GM19438 (cell line): ENCODE data around the gene CDC37.

ENCODE experiments used
- ATAC-seq: cut with Tn5 transposase; IDR thresholded peaks from one replicate; pipeline ENCODE4 v1.9.1; 2021; ENCODE audit warnings: low read depth; ENCODE audit not compliant: unreplicated experiment

CDC37 gene

DNA sequence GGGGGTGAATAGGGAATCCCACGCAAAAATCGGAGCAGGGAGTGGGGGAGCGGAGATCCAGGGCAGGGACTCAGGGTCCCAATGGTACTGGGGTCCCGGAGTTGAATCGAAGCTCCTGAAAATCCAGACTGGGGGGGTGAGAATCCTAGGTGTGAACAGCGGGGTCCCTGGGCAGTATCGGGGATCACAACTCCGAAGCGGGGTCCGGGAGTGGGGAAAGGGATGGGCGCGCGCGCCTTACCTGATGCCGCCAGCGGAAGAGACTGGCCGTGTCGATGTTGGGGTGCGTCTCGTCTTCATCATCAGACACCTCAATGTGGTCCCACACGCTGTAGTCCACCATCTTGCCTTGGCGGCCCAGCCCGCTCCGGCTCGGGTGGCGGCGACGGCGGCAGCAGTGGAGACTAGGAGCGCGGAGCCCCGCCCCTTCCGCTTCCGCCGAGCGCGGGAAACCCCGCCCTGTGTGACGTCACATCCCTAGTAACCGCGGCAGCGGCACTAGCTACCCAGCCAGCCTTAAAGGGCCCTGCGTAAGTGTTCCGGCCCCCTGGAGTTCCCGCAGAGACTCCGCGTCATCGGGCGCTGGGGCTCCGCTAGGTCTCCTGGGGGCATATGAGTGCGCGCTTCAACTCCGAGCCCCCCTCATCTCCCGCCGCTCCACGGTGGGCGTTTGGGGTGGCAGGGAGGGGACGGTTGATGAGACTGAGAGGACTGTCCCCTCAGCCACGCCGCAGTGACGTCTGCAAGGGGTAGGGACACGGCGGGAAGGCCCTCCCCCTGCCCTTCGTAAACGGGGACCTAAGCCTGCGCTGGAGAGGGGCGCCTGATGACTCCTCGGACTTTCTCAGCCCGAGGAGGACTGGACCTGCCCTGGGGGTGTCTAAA lies at the start of gene CDC37:
TSS of gene CDC37 (minus strand) at position 406 of the 885 bp plus-strand sequence. CDS start at position 343, 63 bp downstream.
- ATAC-seq: peak; percentile 68

DNA sequence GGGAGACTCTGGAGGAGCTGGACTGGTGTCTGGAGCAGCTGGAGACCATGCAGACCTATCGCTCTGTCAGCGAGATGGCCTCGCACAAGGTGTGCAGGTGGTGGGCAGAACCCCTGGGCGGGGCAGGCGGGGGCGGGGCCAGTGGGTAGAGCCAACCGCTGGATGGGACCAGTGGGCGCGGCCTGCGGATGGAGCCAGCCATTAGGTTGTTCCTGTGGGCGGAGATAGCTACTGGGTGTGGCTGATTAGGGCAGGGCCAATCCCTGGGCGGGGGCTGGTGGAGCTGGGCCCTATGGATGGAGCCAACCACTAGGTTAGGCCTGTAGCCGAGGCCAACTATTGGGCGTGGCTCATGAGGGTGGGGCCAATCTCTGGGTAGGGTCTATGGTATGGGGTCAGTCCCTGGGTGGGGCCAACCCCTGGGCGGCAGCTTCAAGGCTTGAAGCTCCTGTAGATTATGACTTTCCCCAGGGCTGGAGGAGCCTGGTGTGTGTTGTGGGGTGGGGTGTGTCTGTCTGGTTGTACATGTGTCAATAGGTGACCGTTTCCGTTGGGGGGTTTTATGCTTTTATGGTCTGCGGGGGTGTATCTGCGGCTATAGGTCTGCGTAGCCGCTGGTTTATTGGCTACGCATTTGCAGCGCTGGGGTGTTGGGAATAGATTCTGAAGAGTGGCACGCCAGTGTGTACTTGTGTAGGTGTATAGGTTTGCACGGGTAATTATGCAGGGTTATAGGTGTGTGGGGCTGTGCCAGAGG lies 47.7 kb upstream of the CDC37 start:
- ATAC-seq: no peak

DNA sequence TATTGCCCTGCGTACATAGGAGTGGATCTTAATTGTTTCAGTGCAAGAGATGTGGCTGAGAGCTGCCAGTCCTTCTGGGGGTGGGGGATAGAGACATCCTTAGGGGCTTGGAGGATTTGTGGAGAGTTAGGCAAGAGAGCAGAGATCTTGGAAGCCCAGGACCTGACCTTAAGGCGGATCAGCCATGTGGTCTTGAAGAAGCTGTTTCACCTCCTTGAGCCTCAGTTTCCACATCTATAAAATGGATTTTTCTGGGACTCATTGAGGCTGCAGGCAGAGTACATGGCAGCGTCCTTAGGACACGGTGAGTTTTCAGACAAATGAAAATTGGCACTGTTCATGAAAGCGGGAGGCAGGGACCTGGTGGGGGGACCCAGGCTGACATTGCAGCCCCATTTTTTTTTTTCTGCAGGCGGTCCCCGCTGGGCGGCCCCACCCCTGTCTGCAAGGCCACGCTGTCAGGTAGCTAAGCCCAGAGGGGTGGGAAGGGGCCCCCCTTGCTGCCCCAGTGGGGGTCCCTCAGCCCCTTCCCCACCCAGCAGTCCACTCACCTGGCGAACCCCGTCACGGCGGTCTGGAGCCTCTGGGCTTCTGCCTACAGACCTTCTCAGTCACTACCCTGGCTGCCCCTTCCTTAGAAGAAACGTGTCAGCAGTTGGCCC lies 47.0 kb upstream of the CDC37 start:
- no peak for ATAC-seq

DNA sequence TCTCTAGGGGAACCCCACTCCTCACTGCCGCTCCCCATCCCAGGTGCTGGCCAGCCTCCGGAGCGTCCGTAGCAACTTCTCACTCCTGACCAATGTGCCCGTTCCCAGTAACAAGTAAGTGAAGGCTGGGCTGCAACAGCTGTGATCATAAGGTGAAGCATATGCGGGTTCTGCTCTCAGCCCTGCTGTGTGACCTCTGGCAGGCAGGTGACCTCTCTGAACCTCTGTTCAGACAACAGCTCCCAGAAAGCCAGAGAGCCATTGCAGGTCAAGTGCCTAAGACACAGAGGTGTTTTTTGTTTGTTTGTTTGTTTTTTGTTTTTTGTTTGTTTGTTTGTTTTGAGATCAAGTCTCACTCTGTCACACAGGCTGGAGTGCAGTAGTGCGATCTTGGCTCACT lies 45.7 kb upstream of the CDC37 start:
- ATAC-seq: no peak

DNA sequence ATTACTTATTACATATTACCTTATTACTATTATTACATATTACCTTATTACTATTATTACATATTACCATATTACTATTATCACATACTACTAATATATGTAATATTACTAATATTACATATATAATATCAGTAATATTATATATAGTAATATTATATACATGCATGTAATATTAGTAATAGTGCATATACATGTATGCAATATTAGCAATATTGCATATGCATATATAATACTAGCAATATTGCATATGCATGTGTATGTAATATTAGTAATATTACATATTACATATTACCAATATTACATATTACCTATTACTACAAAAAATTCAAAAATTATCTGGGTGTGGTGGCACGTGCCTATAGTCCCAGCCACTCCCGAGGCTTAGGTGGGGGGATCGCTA lies 39.4 kb upstream of the CDC37 start:
- ATAC-seq: no peak

DNA sequence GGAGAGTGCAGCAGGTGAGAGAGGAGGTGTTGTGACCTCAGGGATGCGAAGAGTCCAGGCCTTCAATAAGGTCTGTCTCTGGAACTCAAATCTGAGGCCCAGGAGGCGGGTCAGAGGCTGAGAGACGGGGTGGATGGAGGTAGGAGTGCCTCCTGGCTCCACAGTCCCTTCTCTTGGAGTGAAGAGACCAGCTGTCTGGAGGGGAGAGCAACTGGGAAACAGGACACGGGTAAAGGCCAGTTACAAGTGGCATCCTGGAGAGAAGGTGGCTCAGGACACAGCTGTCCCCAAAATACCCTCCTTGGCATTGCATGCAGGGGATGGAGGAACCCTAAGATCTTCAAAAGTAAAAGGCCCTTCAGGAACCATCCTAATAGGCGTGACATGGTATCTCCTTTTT lies 36.2 kb upstream of the CDC37 start:
- ATAC-seq: no peak

DNA sequence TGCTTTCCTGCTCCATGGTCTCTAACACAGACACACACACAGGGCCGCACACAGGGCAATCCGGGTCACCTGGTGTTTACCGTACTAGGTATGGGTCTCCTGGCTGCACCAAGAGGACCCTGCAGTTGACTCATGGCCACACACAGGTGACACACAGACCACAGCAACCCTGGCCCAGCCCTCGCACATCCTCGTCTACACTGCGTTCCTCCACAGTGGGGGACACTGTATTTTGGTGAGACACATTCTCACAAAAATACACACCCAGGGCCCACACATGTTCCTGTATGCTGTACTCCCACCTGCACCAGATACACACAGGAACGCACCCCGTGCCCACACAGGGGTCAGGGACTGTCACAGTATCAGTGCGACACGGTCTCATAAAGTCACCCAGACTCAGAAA lies 29.8 kb upstream of the CDC37 start:
- no peak for ATAC-seq

DNA sequence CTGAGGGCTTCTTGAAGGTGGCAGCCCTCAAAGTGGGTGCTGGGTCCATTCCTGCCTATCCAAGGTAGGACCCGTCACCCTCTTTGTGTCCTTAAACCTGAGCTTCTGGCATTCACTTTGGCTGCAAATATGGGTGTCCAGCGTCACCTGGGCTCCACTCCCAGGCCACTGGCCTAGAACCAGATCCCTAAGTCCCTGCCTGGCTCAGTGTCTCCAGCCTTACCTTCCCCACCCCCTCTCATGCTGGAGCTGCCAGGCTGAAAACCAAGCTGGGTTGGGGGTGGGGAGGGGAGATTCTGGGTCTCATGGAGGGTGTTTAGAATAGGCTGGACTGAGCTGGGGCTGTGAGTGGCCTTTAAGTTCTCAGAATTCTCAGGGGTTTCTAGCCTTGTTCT lies 29.4 kb upstream of the CDC37 start:
- no peak for ATAC-seq

DNA sequence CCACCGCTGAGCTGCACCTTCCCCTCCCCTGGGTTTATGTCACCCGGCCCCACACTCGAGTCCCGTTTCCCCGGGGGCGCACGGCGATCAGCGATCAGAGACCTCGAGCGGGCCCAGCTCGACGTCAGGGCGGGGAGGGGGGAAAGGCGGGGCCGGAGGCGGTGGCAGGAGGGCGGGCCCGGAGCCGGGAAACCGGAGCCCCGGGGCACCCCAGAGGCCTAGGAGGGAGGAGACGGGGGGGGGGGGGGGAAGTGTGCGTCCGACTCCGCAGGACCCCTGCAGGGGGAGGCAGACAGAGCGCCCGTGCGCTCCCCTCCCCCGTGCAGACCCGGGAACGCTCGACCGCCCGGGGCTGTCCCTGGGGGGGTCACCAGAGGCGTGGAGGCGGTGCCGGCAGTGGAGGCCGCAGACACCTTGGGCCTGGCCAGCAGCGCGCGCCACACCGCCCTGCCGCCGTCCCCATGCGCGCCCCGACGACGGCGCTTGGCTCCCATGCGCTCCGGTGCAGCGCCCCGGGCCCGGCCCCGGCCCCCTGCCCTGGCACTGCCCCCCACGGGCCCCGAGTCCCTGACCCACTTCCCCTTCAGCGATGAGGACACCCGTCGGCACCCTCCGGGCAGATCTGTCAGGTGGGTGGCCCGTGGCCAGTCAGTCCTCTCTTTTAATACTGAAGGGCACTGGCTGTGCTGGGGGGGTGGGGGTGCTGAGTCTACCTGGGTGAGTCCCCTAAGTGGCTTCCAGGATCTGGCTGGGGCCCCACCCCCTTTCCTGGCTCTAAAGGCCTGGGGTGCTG lies 28.8 kb upstream of the CDC37 start:
- ATAC-seq: no peak

DNA sequence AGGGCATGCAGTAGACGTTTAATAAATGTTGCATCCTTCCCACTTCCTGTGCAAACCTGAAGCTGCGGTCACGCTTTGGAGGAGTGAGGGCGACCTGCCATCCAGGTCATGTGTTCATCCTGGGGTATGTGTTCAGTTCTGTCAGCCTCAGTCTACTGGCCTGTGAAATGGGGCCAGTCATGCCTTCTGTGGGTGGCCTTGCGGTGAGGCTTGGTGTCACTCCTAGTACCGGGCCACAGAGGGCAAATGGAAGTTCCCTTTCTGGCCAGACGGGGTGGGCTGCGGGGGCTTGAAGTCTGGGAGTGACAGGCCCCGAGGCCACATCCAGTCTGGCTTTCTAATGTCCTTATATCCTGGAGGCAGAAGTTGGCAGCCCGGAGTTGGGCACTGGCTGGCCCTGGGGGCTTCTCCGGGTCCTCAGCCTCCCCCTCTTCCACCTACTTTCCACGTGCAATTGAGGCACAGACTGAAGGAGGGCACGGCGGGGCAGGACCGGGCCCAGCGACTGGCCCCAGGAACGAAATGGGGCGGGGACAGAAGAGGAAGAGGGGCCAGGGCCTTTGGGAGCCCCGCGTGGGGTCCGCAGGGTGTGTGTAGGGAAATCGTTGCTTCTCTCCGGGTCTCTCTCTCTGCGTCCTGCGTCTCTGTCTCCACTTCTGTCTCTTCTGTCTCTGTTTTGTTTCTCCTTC lies 28.1 kb upstream of the CDC37 start:
- no peak for ATAC-seq

DNA sequence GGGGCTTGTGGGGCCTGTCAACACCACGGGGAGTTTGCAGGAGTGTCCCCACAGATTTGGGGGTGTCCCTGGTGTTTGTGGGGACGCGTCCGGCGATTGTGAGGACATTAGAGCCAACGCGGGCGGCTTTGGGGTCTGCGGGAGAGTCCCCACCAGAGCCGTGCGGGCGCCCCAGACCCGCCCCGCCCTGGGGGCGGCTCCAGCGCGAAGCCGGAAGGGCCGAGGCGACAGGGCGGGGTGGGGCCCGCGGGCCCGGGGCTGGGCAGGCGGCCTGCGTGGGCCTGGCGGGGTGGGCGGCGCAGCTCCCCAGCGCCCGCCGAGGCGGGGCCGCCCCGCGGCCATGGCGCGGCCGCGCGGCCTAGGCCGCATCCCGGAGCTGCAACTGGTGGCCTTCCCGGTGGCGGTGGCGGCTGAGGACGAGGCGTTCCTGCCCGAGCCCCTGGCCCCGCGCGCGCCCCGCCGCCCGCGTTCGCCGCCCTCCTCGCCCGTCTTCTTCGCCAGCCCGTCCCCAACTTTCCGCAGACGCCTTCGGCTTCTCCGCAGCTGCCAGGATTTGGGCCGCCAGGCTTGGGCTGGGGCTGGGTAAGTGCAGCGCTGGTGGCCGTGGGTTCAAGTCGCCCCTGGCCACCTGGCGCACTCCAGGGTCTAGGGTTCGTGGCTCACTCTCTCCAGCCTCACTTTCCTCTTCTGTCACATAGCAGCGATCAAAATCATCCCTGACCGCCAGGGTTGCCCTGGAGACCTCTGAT lies 27.3 kb upstream of the CDC37 start:
- no peak for ATAC-seq

DNA sequence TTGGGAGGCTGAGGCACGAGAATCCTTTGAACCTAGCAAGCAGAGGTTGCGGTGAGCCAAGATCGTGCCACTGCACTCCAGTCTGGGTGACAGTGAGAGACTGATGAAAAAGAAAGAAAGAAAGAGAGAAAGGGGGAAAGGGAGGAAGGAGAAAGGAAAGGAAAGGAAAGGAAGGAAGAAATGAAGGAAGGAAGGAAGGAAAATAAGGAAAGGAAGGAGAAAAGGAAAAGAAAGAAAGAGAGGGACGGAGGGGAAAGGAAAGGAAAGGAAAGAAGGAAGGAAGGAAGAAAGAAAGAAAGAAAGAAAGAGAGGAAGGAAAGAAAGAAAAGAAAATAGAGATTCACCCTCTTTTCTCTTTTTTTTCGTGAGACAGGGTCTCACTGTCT lies 25.6 kb upstream of the CDC37 start:
- no peak for ATAC-seq

DNA sequence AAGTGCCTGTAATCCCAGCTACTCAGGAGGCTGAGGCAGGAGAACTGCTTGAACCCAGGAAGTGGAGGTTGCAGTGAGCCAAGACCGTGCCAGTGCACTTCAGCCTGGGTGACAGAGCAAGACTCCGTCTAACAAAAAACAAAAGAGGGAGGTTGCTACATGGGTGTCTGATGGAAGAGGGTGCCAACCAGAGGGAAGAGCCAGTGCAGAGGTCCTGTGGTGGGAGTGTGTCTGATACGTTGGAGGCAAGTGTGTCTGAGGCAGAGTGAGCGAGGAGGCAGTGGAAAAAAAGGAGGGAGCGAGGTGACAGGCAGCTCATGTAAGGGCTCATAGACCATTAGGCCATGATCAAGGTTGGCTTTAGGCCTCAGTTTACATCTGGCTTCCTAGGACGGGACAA lies 23.8 kb upstream of the CDC37 start:
- ATAC-seq: no peak

DNA sequence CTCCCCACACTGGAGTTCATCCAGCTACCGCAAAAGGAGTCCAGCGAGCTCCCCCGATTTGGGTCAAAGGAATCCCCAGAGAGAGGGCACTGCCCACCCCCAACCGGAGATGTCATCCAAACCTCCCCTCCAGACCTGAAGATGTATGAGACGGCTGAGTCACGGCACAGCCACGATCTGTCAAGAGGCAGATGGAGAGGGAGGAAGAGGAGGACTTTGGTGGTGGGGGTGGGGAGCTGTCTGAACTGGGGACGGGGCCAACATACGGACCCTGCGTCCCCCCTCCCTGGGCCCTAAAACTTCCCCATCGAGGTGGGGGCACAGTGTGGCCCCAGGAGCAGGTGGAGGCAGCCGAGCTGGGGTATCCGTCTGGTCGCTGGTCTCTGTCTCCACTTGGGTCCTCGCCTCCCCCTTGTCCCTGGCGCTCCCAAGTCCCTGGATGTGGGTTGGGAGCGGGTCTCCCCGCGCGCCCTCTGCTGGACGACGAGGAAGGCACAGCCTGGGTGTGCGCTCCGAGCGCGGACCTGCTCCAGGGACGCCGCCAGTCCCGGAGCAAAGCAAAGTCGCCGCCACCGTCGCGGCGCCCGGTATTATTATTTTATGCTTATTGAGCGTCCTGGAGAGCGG lies 20.8 kb upstream of the CDC37 start:
- no peak for ATAC-seq

DNA sequence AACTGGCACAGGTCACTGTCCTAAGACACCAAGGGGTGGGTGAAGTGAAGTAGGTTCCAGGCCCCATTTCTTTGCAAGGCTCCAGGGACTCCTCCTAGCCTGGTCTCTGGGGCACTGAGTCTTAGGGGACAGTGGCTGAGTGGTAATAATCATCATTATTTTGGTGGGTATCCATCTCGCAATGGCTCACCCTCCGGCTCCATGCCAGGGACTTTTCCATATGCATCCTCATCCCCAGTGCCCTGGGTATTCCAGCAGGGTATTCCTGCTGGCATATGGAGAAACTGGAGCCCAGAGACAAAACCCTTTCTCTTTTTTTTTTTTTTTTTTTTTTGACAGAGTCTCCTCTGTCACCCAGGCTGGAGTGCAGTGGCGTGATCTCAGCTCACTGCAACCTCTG lies 19.5 kb upstream of the CDC37 start:
- no peak for ATAC-seq

DNA sequence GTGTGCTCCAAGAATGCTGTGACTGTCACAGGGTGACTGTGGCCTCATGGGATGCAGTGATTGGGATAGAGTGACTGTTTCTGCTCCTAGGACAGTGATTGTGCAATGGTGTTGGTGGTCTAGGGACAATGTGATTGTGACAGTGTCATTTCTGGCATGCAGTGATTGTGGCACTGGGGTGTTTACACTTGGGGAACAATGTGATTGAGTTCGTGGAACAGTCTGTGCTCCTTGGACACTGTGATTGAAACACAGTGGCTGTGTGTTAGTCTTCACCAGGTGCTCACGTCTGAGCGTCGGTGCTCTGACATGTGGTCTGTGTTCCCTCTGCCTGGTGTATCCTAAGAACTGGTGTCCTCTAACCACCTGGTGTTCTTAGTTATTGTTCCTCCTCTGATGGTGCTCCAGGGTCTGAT lies 18.7 kb upstream of the CDC37 start:
- no peak for ATAC-seq

DNA sequence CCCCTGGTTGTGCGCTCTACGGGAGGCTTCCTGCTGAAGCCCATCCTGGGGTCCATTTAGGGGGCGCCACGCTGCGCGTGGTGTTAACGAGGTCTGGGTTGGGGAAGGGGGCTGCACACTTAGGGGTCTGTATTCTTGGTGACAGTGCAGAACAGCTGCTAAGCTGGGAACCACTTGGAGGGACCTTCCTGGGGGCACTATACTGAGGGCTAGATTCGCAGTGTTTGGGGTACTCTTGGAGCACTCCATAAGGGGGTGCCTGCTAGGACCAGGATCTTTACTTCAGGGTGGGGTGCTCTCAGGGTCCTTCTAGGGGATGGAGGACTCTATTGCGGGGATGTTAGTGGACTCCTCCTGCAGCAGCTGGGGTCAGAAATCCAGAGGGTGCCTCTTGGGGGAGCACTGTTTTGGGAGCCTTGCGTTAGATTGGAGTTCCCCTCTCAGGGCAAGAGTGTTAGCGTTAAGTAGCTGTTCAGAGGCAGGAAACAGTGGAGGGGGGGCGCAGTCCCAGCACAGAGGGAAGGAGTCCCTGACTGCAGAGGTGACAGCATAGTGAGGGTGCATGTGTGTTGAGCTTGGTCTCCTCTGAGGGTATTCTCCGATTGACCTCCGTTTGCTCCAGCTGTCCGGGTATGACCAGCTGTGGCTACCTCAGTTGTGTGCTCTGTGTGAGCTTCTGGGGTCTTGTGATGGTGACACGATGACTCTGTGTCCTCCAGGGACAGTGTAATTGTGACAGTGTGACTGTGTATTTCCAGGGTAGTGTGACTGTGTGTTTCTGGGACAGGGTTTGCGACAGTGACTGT lies 18.1 kb upstream of the CDC37 start:
- ATAC-seq: no peak
